SKM-1 treated with dmso at 0.1 percent for 144 hours (cell line): ENCODE measurements around the gene UBE2E2.

Source experiments
- DNase-seq: peaks from one replicate; lab custom pipeline; 2025; ENCODE audit not compliant: unreplicated experiment; lab: John Stamatoyannopoulos, UW

The UBE2E2 gene

GRCh38 chr3:23192816-23193215 lies 10.3 kb upstream of the UBE2E2 start:
- DNase-seq: no peak

- no peak for DNase-seq
Observed at GRCh38 chr3:23193831-23194230, 9.3 kb upstream of the UBE2E2 start.

- no peak for DNase-seq
Observed at GRCh38 chr3:23198801-23199200, 4.3 kb upstream of the UBE2E2 start.

GRCh38 chr3:23199649-23200048 lies 3.5 kb upstream of the UBE2E2 start:
- no peak for DNase-seq

- no peak for DNase-seq
Observed at GRCh38 chr3:23201154-23201838, 1.8 kb upstream of the UBE2E2 start.

GRCh38 chr3:23202203-23202920 lies 765 bp upstream of the UBE2E2 start:
- no peak for DNase-seq

- no peak for DNase-seq
Observed at GRCh38 chr3:23203708-23204330, 692 bp downstream of the UBE2E2 start.

- DNase-seq: no peak
Observed at GRCh38 chr3:23206366-23206765, 3.2 kb downstream of the UBE2E2 start.

- DNase-seq: no peak
Observed at GRCh38 chr3:23209103-23209502, 6.0 kb downstream of the UBE2E2 start.

GRCh38 chr3:23209747-23210487 lies 6.8 kb downstream of the UBE2E2 start:
- DNase-seq: no peak

GRCh38 chr3:23213813-23214212 lies 10.7 kb downstream of the UBE2E2 start:
- no peak for DNase-seq

GRCh38 chr3:23217872-23218554 lies 14.9 kb downstream of the UBE2E2 start:
- DNase-seq: no peak

- DNase-seq: no peak
Observed at GRCh38 chr3:23219117-23219516, 16.0 kb downstream of the UBE2E2 start.

GRCh38 chr3:23219552-23219951 lies 16.4 kb downstream of the UBE2E2 start:
- no peak for DNase-seq

- peak; percentile 88 for DNase-seq
Observed at GRCh38 chr3:23221136-23221535, 18.0 kb downstream of the UBE2E2 start.

- no peak for DNase-seq
Observed at GRCh38 chr3:23232016-23232415, 28.9 kb downstream of the UBE2E2 start.

GRCh38 chr3:23232854-23233253 lies 29.7 kb downstream of the UBE2E2 start:
- no peak for DNase-seq

- no peak for DNase-seq
Observed at GRCh38 chr3:23235264-23235663, 32.1 kb downstream of the UBE2E2 start.

- no peak for DNase-seq
Observed at GRCh38 chr3:23236890-23237289, 33.8 kb downstream of the UBE2E2 start.

- DNase-seq: no peak
Observed at GRCh38 chr3:23238156-23238555, 35.0 kb downstream of the UBE2E2 start.

- no peak for DNase-seq
Observed at GRCh38 chr3:23238578-23238977, 35.5 kb downstream of the UBE2E2 start.
